NCI-H524 (cell line): ENCODE measurements around the gene GLT6D1.
"Not testable (repeated sequence)": the region's sequence is repeated elsewhere in the genome, so short reads cannot be mapped to it uniquely, and the experiment has no call there.

Experiments used
- DNase-seq, 2 experiments: peaks; one replicate each; lab custom pipeline; 2025; lab: John Stamatoyannopoulos, UW

The GLT6D1 gene

GRCh38 chr9:135664801-135665794, 25.8 kb upstream of the GLT6D1 start:
- DNase-seq, result no peak

GRCh38 chr9:135664266-135664665, 24.9 kb upstream of the GLT6D1 start:
- no peak for DNase-seq

GRCh38 chr9:135663857-135664256, 24.5 kb upstream of the GLT6D1 start:
- no peak for DNase-seq

GRCh38 chr9:135663451-135663770, 24.1 kb upstream of the GLT6D1 start:
- no peak for DNase-seq

GRCh38 chr9:135662758-135663450, 23.6 kb upstream of the GLT6D1 start, which contains the start of gene LCN9:
Gene LCN9 (plus strand): TSS chr9:135663309. CDS start chr9:135663322, 13 bp downstream.
- no peak for DNase-seq

- DNase-seq, result no peak
Observed at GRCh38 chr9:135661816-135662560, 22.6 kb upstream of the GLT6D1 start.

GRCh38 chr9:135660407-135660806, 21.1 kb upstream of the GLT6D1 start:
- no peak for DNase-seq

- DNase-seq, result no peak
Observed at GRCh38 chr9:135659252-135659651, 19.9 kb upstream of the GLT6D1 start.

GRCh38 chr9:135657416-135657815, 18.1 kb upstream of the GLT6D1 start:
- no peak for DNase-seq

- DNase-seq, result no peak
Observed at GRCh38 chr9:135655317-135655716, 16.0 kb upstream of the GLT6D1 start.

- no peak for DNase-seq
Observed at GRCh38 chr9:135650408-135650807, 11.1 kb upstream of the GLT6D1 start.

- DNase-seq, result no peak
Observed at GRCh38 chr9:135649508-135649907, 10.2 kb upstream of the GLT6D1 start.

GRCh38 chr9:135648494-135649410, 9.4 kb upstream of the GLT6D1 start:
- no peak for DNase-seq

- no peak for DNase-seq
Observed at GRCh38 chr9:135647884-135648283, 8.5 kb upstream of the GLT6D1 start.

- no peak for DNase-seq
Observed at GRCh38 chr9:135644631-135645218, 5.4 kb upstream of the GLT6D1 start.

GRCh38 chr9:135641745-135642144, 2.4 kb upstream of the GLT6D1 start:
- no peak for DNase-seq

- DNase-seq, result no peak
Observed at GRCh38 chr9:135641047-135641446, 1.7 kb upstream of the GLT6D1 start.

GRCh38 chr9:135636930-135637530, 2.3 kb downstream of the GLT6D1 start:
- not testable (repeated sequence) for DNase-seq

GRCh38 chr9:135632841-135633240, 6.5 kb downstream of the GLT6D1 start:
- no peak for DNase-seq

- DNase-seq, result no peak
Observed at GRCh38 chr9:135624282-135624681, 15.1 kb downstream of the GLT6D1 start.
